CD1c-positive myeloid dendritic cell (primary cell): ENCODE measurements around the gene STXBP6.

Experiments used
- DNase-seq: peaks from one replicate; pipeline ENCODE4 v3.0.0-alpha.2; 2016; ENCODE audit errors: extremely low spot score

Gene STXBP6

GRCh38 chr14:25049568-25050268 is at the start of gene STXBP6:
TSS of gene STXBP6 (minus strand) at chr14:25050147. CDS start at chr14:24974818, 75,329 bp downstream.
- DNase-seq = peak; percentile 59

GRCh38 chr14:25097120-25097519 is 47.2 kb upstream of the STXBP6 start:
- no peak for DNase-seq

GRCh38 chr14:25095736-25096437 is 45.9 kb upstream of the STXBP6 start:
- no peak for DNase-seq

GRCh38 chr14:25094171-25094907 is 44.4 kb upstream of the STXBP6 start:
- no peak for DNase-seq

- no peak for DNase-seq
These were observed 42.4 kb upstream of the STXBP6 start for GRCh38 chr14:25092258-25092740.

GRCh38 chr14:25090716-25091454 is 40.9 kb upstream of the STXBP6 start:
- DNase-seq = peak; percentile 22

- no peak for DNase-seq
These were observed 40.3 kb upstream of the STXBP6 start for GRCh38 chr14:25090256-25090655.

- DNase-seq = no peak
These were observed 39.5 kb upstream of the STXBP6 start for GRCh38 chr14:25089496-25089895.

GRCh38 chr14:25086821-25087396 is 37.0 kb upstream of the STXBP6 start:
- DNase-seq = peak; percentile 60

- no peak for DNase-seq
These were observed 36.1 kb upstream of the STXBP6 start for GRCh38 chr14:25086081-25086480.

- DNase-seq = no peak
These were observed 30.7 kb upstream of the STXBP6 start for GRCh38 chr14:25080682-25081081.

- peak; percentile 28 for DNase-seq
These were observed 29.4 kb upstream of the STXBP6 start for GRCh38 chr14:25079311-25079710.

GRCh38 chr14:25074099-25074685 is 24.2 kb upstream of the STXBP6 start:
- no peak for DNase-seq

GRCh38 chr14:25069879-25070278 is 19.9 kb upstream of the STXBP6 start:
- no peak for DNase-seq

GRCh38 chr14:25067600-25067999 is 17.7 kb upstream of the STXBP6 start:
- DNase-seq = no peak

- no peak for DNase-seq
These were observed 12.0 kb upstream of the STXBP6 start for GRCh38 chr14:25062022-25062321.

- no peak for DNase-seq
These were observed 6.7 kb upstream of the STXBP6 start for GRCh38 chr14:25056688-25057078.

- no peak for DNase-seq
These were observed 6.2 kb upstream of the STXBP6 start for GRCh38 chr14:25055992-25056687.

- no peak for DNase-seq
These were observed 5.1 kb upstream of the STXBP6 start for GRCh38 chr14:25055005-25055404.

GRCh38 chr14:25053585-25053984 is 3.6 kb upstream of the STXBP6 start:
- DNase-seq = no peak

GRCh38 chr14:25052921-25053320 is 3.0 kb upstream of the STXBP6 start:
- DNase-seq = no peak
